ENCODE measurements around the gene ZDHHC11.
"Not testable (repeated sequence)": the region's sequence is repeated elsewhere in the genome, so short reads cannot be mapped to it uniquely, and the experiment has no call there.

DNA sequence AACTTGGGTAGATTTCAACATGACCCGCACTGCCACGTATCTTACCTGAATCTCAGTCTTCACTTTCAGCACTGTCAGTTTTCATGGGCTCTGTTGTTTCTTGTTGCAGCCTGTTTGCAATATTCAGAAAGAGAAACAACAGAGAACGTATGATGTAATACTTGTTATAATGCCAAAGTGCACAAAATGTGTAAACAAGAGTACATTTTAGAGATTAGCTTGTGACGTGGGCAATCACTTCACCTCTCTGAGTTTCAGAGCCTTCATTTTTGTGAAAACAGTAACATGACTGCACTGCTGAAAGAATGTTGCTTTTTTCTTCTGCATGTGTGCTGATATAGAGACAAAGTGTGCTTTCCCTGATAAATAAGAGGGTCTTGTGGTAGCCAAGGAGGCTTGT is 49.7 kb downstream of the ZDHHC11 start:
- not testable (repeated sequence) for TF ChIP-seq POLR2A (IDR thresholded peaks at IDR 0.05)
- TF ChIP-seq, protein P1, sequence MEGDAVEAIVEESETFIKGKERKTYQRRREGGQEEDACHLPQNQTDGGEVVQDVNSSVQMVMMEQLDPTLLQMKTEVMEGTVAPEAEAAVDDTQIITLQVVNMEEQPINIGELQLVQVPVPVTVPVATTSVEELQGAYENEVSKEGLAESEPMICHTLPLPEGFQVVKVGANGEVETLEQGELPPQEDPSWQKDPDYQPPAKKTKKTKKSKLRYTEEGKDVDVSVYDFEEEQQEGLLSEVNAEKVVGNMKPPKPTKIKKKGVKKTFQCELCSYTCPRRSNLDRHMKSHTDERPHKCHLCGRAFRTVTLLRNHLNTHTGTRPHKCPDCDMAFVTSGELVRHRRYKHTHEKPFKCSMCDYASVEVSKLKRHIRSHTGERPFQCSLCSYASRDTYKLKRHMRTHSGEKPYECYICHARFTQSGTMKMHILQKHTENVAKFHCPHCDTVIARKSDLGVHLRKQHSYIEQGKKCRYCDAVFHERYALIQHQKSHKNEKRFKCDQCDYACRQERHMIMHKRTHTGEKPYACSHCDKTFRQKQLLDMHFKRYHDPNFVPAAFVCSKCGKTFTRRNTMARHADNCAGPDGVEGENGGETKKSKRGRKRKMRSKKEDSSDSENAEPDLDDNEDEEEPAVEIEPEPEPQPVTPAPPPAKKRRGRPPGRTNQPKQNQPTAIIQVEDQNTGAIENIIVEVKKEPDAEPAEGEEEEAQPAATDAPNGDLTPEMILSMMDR (IDR thresholded peaks at IDR 0.05) = not testable (repeated sequence)

Data from esophagus squamous epithelium (tissue), 4 donors.